ENCODE data around the gene UBR1. TPM values are rescaled to one million over a fixed set of nuclear protein-coding genes. Genes with fewer than 3 reads are reported as not detected.

Gene UBR1
- total RNA-seq, 2 experiments from 2014 or later, result 41.8 to 42.4 TPM

DNA sequence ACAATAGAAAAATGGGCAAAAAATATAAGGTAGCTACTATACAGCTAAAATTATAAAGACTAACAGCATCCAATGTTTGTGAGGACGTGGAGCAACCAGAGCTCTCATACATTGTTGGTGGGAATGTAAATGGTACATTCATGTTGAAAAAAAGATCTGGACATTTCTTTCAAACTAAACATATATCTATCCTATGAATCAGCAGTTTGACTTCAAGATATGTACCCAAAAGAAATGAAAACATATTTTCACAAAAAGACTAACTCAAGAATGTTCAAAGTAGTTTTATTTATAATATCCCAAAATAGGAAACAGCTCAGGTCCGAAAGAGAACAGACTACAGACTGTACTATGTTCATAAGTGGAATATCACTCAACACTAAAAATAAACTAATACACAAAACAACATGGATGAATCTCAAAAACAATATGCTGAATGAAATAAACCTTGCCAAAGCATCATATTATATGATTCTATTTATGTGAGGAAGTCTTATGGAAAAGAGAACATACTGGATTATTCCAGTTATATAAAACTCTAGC lies 176.5 kb downstream of the UBR1 start:
- POLR2A ChIA-PET, result no interaction called here
- Mint-ChIP-seq H3K4me3 (no peak overlapping the region), H3K36me3 (ENCODE audit: low read depth) (no peaks in the 10 kb centered on the region), H3K27ac (no peak overlapping the region), H3K9me3 (no peaks in the 10 kb centered on the region), H3K4me1 (no peaks in the 10 kb centered on the region), H3K27me3 (no peaks in the 10 kb centered on the region)
- CTCF ChIA-PET, result interaction anchor here (0.6 to 5.1 kb wide), 3 partner anchors 12 to 226 kb away, joined by 3 to 52 read pairs (median 4); no protein-coding TSS in a partner anchor
- DNase-seq, result no peak

DNA sequence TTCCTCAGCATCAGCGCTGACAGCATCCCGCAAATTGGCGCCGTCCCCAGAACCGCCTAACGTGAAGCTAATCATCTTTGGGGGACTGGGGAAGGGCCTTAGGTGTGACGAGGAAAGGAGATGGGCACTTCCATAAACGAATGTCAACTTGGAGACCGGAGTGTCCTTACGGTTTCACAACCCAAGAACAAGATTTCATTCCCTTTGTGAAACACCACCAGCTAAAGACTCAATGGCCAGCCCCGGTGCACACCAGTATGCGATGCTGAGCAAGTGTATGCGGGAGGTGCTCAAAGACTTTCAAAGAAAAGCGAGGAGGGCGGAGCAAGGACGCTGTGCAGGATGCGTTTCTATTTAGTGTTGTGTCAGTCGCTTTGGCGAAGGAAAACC lies 184.5 kb downstream of the UBR1 start:
- H3K27me3 Mint-ChIP-seq, result no peaks in the 10 kb centered on the region
- peak overlapping the region; percentile 83 for H3K27ac Mint-ChIP-seq
- peak overlapping the region; percentile 92 for H3K4me3 Mint-ChIP-seq
- DNase-seq, result peak; percentile 59
- peaks cover 29% of the 10 kb centered on the region for H3K4me1 Mint-ChIP-seq
- ChIA-PET POLR2A (interaction anchor here (1.2 to 2.6 kb wide), 2 partner anchors 184 to 241 kb away, joined by 3 to 10 read pairs; partner anchors contain the start of gene CDAN1), CTCF (interaction anchor here (0.6 to 1.4 kb wide), 3 partner anchors 20 to 283 kb away, joined by 3 to 4 read pairs (median 3); no protein-coding TSS in a partner anchor)
- H3K9me3 Mint-ChIP-seq, result no peaks in the 10 kb centered on the region
- H3K36me3 Mint-ChIP-seq (ENCODE audit: low read depth), result peaks cover 6% of the 10 kb centered on the region

DNA sequence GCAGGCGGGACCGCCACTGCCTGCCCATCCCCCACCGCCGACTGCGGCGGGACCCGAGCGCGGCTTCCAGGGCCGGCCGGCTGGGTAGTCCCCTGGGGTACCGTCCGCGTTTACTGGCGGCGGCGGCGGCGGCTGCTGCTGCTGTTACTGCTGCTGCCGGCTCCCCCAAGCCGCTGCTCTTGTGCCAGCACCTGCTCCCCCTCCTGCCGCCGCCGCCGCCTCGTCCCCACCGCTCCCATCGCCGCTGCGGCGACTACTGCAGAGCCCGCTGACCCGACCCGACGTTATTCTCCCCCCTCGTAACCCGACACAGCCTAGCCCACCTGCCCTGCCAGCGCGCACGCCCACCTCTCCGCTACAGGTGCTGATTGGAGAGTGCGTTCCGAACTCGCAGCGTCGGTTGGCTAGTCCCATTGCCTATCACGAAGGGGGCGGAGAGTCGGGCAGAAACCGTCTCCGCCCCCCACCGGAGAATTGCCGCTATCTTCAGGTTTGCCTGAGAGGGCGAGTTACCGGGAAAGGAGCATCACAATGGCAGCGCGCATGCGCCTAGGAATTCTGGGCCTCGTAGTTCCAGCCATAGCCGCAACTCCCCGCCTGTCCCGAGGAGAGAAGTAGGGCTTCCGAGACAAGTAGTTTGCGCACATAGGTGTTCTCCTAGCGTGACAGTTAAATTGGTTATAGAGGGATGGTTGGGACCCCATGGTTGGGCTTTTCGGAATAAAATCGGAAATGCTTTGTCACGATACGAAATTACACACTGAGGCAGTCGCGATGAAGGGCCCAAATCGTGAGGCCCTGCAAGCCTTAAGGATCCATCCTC lies 185.1 kb downstream of the UBR1 start, which contains the start of gene TTBK2:
TSS of gene TTBK2 (minus strand) at position 260 of the 823 bp plus-strand sequence. CDS start 42,161 bp downstream, outside the sequence.
- POLR2A ChIA-PET, result interaction anchor here (1.2 to 2.6 kb wide), 2 partner anchors 183 to 241 kb away, joined by 3 to 10 read pairs; partner anchors contain the start of gene CDAN1
- CTCF ChIA-PET, result interaction anchor here (0.8 to 1.4 kb wide), 2 partner anchors 217 to 283 kb away, joined by 3 to 4 read pairs; no protein-coding TSS in a partner anchor

DNA sequence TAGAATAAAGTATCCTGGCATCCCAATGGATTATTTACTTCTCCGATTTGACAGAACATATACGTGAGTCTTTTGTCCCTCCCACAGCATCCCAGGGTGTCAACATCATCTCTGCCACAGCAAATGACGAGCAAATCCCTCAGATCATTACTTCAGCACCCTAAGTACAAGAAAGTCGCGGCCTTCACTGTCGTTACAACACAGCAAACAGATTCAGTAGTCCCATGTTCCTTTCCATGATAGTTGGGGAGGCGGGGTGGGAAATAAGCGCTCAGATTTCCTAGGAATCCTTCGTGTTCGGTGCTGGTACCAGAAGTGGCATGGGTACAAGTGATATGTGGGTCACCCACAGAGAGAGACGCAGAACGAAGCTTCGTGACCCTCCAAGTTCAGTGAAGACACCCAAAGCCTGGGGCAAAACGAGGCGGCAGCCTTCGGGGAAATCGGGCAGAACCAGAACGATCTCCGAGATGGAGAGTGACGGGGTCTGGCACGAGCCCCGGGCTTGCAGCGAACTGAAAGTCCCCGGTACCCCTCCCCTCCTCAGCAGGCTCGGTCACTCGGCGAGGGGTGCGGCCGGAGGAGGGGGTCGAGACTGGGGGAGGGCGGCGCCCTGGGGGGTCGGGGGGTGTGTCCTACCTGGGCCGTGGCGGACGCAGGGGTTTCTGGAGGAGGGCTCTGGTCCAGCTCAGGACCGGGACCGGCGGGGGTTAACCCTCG lies 185.9 kb downstream of the UBR1 start:
- Mint-ChIP-seq H3K27ac (peak overlapping the region; percentile 72), H3K9me3 (no peaks in the 10 kb centered on the region), H3K4me3 (peak overlapping the region; percentile 92), H3K27me3 (no peaks in the 10 kb centered on the region), H3K36me3 (ENCODE audit: low read depth) (peaks cover 9% of the 10 kb centered on the region), H3K4me1 (peaks cover 40% of the 10 kb centered on the region)
- DNase-seq, result peak; percentile 38
- ChIA-PET CTCF (no interaction called here), POLR2A (interaction anchor here (2.6 kb wide), 1 partner anchor 182 kb away, joined by 10 read pairs; the partner anchor contains the start of gene CDAN1)

More for the DNA sequence above, 185.1 kb downstream of the UBR1 start, which contains the start of gene TTBK2:
- Mint-ChIP-seq H3K4me1 (peaks cover 34% of the 10 kb centered on the region), H3K9me3 (no peaks in the 10 kb centered on the region), H3K36me3 (ENCODE audit: low read depth) (peaks cover 9% of the 10 kb centered on the region), H3K27ac (peak within 1 kb of the TSS; percentile 83), H3K27me3 (no peaks in the 10 kb centered on the region), H3K4me3 (peak within 1 kb of the TSS; percentile 92)
- peak; percentile 97 for DNase-seq

DNA sequence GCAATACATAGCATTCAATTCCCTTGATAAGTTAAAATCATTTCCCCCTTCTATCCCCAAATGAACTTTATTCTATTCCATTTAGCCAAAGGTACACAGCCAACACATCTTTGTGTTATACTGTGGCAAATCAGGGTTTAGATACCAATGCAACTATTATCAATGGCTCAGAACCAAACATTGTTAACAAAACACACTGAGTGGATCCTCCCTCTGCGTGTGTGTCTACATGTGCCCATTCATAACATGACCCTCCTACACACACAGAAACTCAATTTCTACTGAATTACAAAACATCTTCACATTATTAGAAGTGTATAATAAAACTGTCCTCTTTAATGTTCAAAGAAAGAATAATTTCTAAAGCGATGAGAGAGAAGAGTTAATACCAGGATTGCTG lies 186.5 kb downstream of the UBR1 start:
- peaks cover 9% of the 10 kb centered on the region for H3K36me3 Mint-ChIP-seq (ENCODE audit: low read depth)
- DNase-seq, result no peak
- H3K4me3 Mint-ChIP-seq, result peak overlapping the region; percentile 92
- ChIA-PET CTCF (no interaction called here), POLR2A (no interaction called here)
- H3K4me1 Mint-ChIP-seq, result peaks cover 43% of the 10 kb centered on the region
- no peaks in the 10 kb centered on the region for H3K9me3 Mint-ChIP-seq
- no peaks in the 10 kb centered on the region for H3K27me3 Mint-ChIP-seq
- peak overlapping the region; percentile 72 for H3K27ac Mint-ChIP-seq

DNA sequence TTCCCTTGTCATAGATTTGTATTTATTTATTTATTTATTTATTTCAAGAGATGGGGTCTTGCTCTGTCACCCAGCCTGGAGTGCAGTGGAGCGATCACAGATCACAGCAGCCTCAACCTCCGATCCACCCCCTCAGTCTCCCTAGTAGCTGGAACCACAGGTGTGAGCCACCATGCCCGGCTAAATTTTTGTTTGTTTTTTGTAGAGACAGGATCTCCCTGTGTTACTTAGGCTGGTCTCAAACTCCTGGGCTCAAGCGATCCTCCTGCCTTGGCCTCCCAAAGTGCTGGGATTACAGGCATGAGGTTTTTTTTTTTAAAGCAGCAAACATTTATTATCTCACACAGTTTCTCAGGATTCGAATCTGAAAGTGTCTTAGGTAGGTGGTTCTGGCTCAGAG lies 187.8 kb downstream of the UBR1 start:
- DNase-seq, result no peak
- ChIA-PET CTCF (interaction anchor here (0.7 to 1.7 kb wide), 2 partner anchors 8 to 10 kb away, joined by 3 to 6 read pairs; no protein-coding TSS in a partner anchor), POLR2A (no interaction called here)
- Mint-ChIP-seq H3K4me3 (no peak overlapping the region), H3K36me3 (ENCODE audit: low read depth) (peaks cover 9% of the 10 kb centered on the region), H3K4me1 (peaks cover 43% of the 10 kb centered on the region), H3K27me3 (no peaks in the 10 kb centered on the region), H3K27ac (no peak overlapping the region), H3K9me3 (no peaks in the 10 kb centered on the region)

DNA sequence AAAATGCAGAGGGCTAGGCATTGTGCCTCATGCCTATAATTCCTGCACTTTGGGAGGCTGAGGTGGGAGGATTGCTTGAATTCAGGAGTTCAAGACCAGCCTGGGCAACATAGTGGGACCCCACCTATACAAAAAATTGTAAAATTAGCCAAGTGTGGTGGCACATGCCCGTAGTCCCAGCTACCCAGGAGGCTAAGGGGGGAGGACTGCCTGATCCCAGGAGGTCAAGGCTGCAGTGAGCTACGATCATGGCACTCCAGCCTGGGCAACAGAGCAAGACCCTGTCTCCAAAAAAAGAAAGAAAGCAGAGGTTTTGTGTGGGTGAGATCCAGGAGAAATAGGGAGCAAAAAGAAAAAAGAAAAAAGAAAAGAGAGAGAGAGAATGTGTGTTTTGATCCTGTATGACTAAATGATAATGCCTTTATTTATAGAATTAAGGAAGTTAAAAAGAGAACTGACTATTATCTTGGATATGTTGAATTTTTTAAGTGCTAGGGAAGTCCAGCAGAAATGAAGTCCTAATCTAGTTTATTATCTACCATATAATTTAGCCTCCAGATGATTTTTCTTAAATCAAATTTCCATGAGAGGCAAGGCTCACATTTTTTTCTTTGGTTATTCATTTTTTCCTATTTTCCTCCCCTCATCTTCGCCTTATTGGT lies 190.1 kb downstream of the UBR1 start:
- CTCF ChIA-PET, result no interaction called here
- no peaks in the 10 kb centered on the region for H3K9me3 Mint-ChIP-seq

DNA sequence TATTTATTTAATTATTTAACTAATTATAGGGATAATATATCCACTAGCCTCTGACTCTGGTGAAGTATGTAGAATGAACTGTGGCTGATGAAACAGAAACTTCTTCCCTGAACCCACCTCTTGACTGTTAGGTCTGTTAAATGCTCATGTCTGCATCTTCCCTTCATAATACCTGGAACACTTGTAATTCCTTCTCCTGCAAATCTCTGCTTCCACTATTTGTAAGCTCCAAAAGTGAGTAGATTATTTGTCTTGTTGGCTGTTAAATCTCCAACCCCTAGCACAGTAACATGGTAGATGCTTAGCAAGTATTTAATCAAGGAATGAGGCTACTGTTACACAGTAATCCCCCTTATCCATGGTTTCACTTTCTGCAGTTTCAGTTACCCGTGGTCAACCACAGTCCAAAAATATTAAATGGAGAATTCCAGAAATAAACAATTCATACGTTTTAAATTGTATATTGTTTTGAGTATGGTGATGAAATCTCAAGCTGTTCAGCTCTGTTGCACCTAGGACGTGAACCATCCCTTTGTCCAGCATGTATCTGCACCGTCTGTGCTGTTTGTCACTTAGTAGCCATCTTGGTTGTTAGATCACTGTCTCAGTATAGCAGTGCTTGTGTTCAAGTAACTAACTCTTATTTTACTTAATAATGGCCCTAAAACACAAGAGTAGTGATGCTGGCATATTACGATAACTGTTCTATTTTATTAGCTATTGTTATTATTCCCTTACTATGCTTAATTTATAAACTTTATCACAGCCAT lies 190.9 kb downstream of the UBR1 start:
- Mint-ChIP-seq H3K9me3 (no peaks in the 10 kb centered on the region), H3K27me3 (no peaks in the 10 kb centered on the region), H3K27ac (no peak overlapping the region), H3K4me3 (no peak overlapping the region), H3K36me3 (ENCODE audit: low read depth) (peaks cover 6% of the 10 kb centered on the region), H3K4me1 (peaks cover 35% of the 10 kb centered on the region)
- ChIA-PET POLR2A (no interaction called here), CTCF (no interaction called here)
- DNase-seq, result no peak

More for the DNA sequence above, 190.1 kb downstream of the UBR1 start:
- DNase-seq, result no peak
- Mint-ChIP-seq H3K27ac (no peak overlapping the region), H3K4me3 (no peak overlapping the region), H3K4me1 (peaks cover 35% of the 10 kb centered on the region), H3K27me3 (no peaks in the 10 kb centered on the region), H3K36me3 (ENCODE audit: low read depth) (peaks cover 8% of the 10 kb centered on the region)
- POLR2A ChIA-PET, result no interaction called here

DNA sequence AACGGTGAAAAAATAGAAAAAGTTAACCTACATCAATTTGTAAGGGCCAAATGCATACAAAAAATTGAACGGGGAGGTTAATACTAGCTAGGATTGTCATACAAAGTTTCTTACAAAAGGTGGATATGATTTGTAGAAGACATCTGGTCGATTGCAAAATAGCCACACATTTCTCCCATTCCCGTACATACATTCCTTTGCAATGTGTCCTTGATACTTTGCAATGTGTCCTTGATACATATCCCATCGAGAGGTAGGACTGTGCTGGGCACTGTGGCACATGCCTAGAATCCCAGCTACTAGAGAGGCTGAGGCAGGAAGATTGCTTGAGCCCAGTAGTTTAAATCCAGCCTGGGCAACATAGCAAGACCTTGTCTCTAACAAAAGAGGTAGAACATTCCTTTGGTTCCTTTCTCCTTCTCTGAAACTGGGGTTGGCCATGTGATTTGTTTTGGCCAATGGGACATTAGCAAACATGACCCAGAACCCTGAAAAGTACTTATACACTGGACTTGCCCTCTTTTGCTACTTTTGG lies 194.7 kb downstream of the UBR1 start:
- ChIA-PET CTCF (no interaction called here), POLR2A (no interaction called here)
- H3K9me3 Mint-ChIP-seq, result no peaks in the 10 kb centered on the region
- H3K4me3 Mint-ChIP-seq, result no peak overlapping the region
- no peak for DNase-seq
- H3K27me3 Mint-ChIP-seq, result no peaks in the 10 kb centered on the region
- H3K27ac Mint-ChIP-seq, result no peak overlapping the region
- peaks cover 14% of the 10 kb centered on the region for H3K4me1 Mint-ChIP-seq
- H3K36me3 Mint-ChIP-seq (ENCODE audit: low read depth), result peaks cover under 1% of the 10 kb centered on the region

DNA sequence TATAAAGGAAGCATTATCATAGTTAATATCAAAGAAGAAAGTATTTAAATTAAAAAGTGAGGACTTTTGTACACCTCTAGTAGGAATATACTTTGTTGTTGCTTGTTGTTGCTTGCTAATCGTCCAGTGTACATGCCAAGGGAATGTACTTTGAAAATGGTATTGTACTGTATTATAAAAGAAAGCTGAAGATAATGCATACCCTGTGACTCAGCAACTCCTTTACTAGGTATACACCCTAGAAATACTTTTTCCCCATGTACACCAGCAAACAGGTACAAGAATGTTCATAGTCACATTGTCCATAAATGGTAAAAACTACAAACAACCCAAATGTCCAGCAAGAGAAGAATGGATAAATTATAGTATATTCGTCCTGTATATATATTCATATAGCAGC lies 197.3 kb downstream of the UBR1 start:
- no peak for DNase-seq
- H3K9me3 Mint-ChIP-seq, result no peaks in the 10 kb centered on the region
- CTCF ChIA-PET, result interaction anchor here (1.6 kb wide), 1 partner anchor 18 kb away, joined by 5 read pairs; no protein-coding TSS in a partner anchor
- H3K27ac Mint-ChIP-seq, result no peak overlapping the region
- H3K27me3 Mint-ChIP-seq, result no peaks in the 10 kb centered on the region
- H3K4me1 Mint-ChIP-seq, result peaks cover 6% of the 10 kb centered on the region
- no peak overlapping the region for H3K4me3 Mint-ChIP-seq
- H3K36me3 Mint-ChIP-seq (ENCODE audit: low read depth), result no peaks in the 10 kb centered on the region
- POLR2A ChIA-PET, result no interaction called here

DNA sequence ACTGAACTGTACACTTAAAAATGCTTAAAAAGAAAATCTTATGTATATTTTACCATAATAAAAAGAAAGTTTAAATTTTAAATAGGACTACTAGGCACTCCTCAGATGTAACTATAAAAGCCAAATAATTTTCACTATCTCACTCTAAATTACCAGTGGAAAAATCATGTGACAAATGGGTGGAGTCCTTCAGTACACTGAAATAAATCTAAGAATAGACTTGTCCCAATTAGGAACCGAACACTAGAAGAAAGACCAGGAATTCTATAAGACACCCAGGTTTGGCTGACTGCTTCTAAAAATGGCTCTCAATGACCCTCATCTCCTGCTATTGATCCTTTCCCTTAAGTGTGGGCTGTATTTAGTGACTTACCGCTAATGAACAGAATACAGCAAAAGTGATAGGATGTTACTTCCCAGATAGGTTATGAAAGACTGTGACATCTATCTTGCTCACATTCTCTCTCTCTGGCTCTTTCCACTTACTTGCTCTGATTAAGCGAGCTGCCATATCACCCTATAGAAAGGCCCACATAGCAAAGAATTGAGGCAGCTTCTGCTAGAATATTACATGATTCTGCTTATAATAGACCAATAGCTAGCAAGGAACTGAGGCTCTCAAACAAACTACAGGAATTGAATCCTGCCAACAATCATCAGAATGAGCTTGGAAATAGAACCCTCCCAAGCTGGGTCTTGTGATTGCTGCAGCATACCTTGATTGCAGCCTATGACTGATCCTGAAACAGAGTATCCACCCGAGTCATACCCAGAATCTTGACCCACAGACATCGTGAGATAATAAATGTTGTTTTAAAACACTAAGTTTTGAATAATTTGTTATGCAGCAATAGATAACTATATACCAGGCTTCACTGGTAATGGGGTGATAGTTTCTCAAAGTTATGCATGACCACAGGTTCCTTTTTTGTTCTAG lies 202.2 kb downstream of the UBR1 start:
- Mint-ChIP-seq H3K4me3 (no peak overlapping the region), H3K4me1 (peaks cover 4% of the 10 kb centered on the region), H3K27me3 (no peaks in the 10 kb centered on the region), H3K9me3 (no peaks in the 10 kb centered on the region), H3K27ac (no peak overlapping the region), H3K36me3 (ENCODE audit: low read depth) (no peaks in the 10 kb centered on the region)
- CTCF ChIA-PET, result interaction anchor here (0.7 kb wide), 1 partner anchor 236 kb away, joined by 3 read pairs; no protein-coding TSS in a partner anchor
- DNase-seq, result no peak
- POLR2A ChIA-PET, result no interaction called here

Data from activated CD4-positive, alpha-beta memory T cell treated with anti-CD3 and anti-CD28 coated beads, Interleukin-2, amount 10 ng/mL, durations not matched to agents 7 days and 5 days (primary cell).